GM18519 (cell line): Measurements from ENCODE around the gene RABL2A.
"Not testable (repeated sequence)": the region's sequence is repeated elsewhere in the genome, so short reads cannot be mapped to it uniquely, and the experiment has no call there.

Experiments
- ATAC-seq: cut with Tn5 transposase; IDR thresholded peaks from one replicate; pipeline ENCODE4 v1.9.1; 2021; ENCODE audit warnings: mild to moderate bottlenecking, moderate library complexity; ENCODE audit not compliant: unreplicated experiment, low FRiP score

The RABL2A gene

DNA sequence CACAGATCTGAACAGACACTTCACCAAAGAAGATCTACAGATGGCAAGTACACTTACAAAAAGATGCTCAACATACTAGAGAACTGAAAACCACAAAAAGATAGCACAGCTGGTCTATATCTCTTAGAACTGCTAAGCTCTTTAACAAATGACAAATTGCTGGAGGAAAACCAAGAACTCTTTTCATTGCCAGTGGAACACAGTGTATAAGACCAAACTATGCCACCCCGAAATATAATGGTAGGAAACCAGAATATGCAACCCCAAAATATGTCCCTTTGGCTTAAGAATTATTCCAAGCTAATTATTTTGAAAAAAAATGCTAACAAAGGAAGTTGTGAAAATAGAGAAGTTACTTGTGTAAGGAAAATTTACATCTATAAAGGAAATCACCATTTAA, 21.0 kb upstream of the RABL2A start:
- not testable (repeated sequence) for ATAC-seq

DNA sequence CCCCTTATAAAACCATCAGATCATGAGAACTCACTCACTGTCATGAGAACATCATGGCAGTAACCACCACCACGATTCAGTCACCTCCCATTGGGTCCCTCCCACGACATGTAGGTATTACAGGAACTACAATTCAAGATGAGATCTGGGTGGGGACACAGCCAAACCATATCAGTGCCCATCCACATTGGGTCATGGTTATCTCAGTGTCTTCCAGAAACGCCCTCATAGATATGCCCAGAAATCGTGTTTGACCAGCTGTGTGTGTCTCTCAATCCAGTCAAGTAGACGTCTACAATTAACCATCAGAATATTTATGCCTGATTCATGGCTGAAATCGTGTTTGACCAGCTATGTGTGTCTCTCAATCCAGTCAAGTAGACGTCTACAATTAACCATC, 17.2 kb upstream of the RABL2A start:
- not testable (repeated sequence) for ATAC-seq

DNA sequence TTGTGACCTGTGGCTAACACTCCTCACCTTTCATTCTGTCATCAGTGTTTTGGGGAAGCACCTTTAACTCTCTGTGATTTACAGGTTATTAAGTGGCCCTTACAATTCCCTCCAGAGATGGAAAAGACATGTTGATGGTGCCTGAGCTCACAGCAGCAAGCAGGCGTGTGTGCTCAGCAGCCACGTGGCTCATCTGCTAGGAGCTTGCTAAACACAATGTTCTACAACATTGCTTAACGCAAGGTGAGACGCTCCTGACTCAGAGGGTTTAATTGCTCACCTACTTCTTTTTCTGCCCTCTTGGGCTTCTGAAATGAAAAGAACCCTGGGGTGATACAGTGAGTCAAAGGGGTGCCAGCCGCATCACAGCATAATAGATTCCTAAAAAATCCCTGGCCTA, 6.1 kb upstream of the RABL2A start:
- ATAC-seq = not testable (repeated sequence)

DNA sequence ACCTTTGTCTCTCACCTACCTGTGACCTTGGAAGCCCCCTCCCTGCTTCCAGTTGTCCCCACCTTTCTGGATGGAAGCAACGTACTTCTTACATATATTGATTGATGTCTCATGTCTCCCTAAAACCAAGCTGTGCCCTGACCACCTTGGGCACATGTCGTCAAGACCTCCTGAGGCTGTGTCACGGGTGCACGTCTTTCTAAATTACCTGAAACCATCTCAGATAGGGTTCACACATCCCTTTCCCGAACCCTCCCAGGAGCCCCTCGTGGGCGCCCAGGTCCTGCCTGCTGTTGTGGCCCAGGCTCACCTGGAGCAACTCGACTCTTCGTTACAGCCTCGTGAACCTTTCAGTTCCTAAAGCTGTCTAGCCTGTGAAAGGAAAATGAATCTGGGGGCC, 1.2 kb upstream of the RABL2A start:
- ATAC-seq = not testable (repeated sequence)

- ATAC-seq = not testable (repeated sequence)
Observed at GRCh38 chr2:113632849-113633345, 5.8 kb downstream of the RABL2A start.

- not testable (repeated sequence) for ATAC-seq
Observed at GRCh38 chr2:113635358-113635757, 8.3 kb downstream of the RABL2A start.

DNA sequence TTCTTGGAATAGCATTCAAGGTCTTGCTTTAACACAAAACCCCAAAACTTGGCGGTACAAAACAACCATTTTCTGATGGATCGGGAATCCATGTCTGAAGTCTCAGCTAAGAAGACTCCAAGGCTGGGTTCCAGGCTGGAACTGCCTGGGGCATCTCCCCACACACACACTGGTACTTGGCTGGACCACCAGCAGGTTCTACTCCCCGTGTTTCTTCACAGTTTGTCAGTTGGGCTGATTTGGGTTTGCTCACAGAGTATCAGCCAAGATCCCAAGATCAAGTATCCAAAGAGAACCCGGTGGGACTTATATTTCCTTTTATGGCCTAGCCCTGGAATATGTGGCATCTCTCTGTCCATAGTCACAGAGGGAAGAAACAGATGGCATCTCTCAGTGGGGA, 9.2 kb downstream of the RABL2A start:
- ATAC-seq = not testable (repeated sequence)

- not testable (repeated sequence) for ATAC-seq
Observed at GRCh38 chr2:113638084-113638483, 11.0 kb downstream of the RABL2A start.

DNA sequence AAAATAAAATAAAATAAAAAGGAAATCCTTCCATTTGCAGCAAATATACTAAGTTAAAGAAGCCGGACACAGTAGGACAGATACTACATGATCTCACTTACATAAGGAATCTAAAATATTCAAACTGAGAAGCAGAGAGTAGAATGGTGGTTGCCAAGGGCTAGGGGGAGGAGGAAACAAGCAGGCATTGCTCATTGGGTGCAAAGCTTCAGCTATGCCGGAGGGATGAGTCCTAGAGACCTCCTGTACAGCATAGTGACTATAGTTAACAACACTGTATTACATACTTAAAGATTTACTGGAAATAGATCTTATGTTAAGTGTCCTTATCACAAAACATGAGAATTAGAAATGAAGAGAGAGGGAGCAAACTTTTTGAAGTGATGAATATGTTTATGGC, 19.2 kb downstream of the RABL2A start:
- not testable (repeated sequence) for ATAC-seq

GRCh38 chr2:113650834-113651815, 24.1 kb downstream of the RABL2A start:
- not testable (repeated sequence) for ATAC-seq

DNA sequence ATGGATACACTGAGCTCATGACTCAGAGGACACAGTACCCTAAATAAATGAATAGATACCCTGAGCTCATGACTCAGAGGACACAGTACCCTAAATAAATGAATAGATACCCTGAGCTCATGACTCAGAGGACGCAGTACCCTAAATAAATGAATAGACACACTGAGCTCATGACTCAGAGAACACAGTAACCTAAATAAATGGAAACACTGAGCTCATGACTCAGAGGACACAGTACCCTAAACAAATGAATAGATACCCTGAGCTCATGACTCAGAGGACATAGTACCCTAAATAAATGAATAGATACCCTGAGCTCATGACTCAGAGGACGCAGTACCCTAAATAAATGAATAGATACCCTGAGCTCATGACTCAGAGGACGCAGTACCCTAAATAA, 25.5 kb downstream of the RABL2A start:
- not testable (repeated sequence) for ATAC-seq

GRCh38 chr2:113656031-113656624, 29.1 kb downstream of the RABL2A start:
- not testable (repeated sequence) for ATAC-seq

GRCh38 chr2:113657735-113658134, 30.7 kb downstream of the RABL2A start:
- ATAC-seq = not testable (repeated sequence)

- ATAC-seq = not testable (repeated sequence)
Observed at GRCh38 chr2:113663285-113664060, 36.4 kb downstream of the RABL2A start.

- not testable (repeated sequence) for ATAC-seq
Observed at GRCh38 chr2:113664761-113665533, 37.9 kb downstream of the RABL2A start.

DNA sequence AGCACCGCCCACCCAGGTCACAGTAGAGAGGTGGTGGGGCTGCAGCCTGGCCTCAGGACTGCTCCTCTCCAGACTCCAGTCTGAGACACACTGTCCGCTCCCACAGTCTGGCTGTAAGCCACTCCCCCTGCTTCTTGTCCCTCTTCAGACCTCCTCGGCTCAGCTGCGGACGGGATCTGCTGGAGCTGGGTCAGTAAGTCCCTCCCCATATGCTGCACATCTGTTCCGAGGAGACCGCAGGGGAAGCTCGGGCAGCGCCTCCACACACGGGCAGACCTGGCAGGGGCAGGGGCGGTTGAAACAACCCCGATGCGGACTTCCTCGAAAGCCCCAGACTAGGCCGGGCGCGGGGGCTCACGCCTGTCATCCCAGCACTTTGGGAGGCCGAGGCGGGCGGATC, 41.9 kb downstream of the RABL2A start:
- ATAC-seq = not testable (repeated sequence)

DNA sequence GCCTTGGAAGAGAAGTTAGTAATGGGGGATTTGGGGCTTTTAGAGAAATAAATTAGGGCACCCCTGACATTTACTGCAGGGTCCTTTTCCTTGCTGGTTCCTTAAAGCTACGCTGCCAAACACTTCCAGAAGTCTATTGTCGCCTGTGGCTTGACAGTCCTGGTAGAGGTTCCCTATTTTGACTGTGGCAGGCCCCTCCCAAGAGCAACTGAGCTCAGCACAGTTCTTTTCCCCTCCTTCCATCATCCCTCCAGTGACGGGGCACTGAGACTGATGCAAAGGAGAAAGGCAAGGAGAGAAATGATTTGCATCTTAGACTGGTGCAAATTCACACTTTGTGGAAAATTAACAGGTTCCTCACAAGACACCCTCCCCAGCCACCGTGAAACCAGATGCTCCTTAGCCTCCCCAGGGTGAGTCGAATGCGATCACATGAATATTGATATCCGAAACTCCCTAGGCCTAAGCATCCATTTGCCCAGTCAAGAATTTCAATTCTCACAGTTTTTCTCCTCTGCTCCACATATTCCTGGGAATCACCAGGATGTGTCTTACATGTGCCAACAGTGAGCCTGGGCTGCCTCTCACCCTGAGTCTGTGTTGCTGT, 45.4 kb downstream of the RABL2A start:
- no peak for ATAC-seq

DNA sequence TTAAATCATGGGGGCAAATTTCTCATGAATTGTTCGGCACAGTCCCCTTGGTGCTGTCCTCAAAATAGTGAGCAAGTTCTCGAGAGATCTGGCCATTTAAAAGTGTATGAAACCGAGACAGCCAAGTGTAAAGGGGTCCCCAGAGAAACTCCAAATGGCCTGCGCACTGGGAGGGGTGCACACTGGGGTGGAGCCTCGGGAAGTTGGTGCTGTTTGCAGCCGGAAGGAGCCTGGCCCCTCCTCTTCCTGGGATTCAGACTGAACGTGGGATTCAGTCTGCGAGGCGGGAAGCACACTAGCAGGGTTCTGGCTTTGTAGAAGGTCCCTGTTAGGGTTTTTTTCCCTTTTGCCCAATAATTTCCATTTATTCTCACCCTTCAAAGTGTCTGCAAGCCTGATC, 48.8 kb downstream of the RABL2A start:
- no peak for ATAC-seq

- no peak for ATAC-seq
Observed at GRCh38 chr2:113676623-113677266, 49.7 kb downstream of the RABL2A start.
